ENCODE results near the gene MAGI1. TPM values are rescaled to one million over a fixed set of nuclear protein-coding genes. Genes with fewer than 3 reads are reported as not detected.

MAGI1 gene
- total and polyA plus RNA-seq, 12 donors: 5.7 to 58.2 (median 37.7) TPM

GRCh38 chr3:66018057-66019033, 20.4 kb downstream of the MAGI1 start:
- no peak overlapping the region for H3K27ac ChIP-seq
- 89% methylated on average over 8 of the region's 8 CpGs for WGBS, 2 donors
- no peaks in the 10 kb centered on the region for H3K36me3 ChIP-seq
- no peak for TF ChIP-seq CTCF (IDR thresholded peaks at IDR 0.05)
- peaks cover 6 to 89% (median 63%) of the 10 kb centered on the region in 9 donors for H3K4me1 ChIP-seq
- DNase-seq (no peak), ATAC-seq (no peak)
- intact Hi-C loops (cut with DNase I): no loop called here
- H3K27me3 ChIP-seq: no peaks in the 10 kb centered on the region
- no peak overlapping the region for H3K4me3 ChIP-seq
- H3K9me3 ChIP-seq: no peaks in the 10 kb centered on the region

DNA sequence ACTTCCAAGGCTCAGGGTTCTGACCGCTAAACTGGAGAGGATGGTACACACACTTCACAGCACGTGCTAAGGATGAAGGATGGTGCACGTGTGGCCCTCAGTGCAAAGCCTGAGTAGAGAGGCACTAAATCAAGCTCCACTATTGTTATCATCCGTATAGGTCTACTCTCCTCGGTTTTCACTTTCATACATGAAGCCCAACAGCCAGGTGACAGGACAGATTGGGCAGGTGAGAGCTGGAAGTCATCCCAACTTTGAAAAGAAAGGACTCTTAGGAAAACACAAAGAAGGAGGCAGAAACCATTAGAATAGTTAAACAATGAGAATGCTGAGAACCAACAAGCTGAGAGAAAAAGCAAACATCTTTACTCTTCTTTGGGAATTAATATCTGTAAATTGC, 21.1 kb downstream of the MAGI1 start:
- Histone ChIP-seq H3K27me3 (no peaks in the 10 kb centered on the region), H3K4me1 (peaks cover 6 to 89% (median 57%) of the 10 kb centered on the region in 9 donors), H3K4me3 (no peak overlapping the region), H3K9me3 (no peaks in the 10 kb centered on the region), H3K36me3 (no peaks in the 10 kb centered on the region), H3K27ac (no peak overlapping the region)
- DNase-seq: no peak
- intact Hi-C loops (cut with DNase I): no loop called here
- TF ChIP-seq CTCF (IDR thresholded peaks at IDR 0.05): no peak
- WGBS, 2 donors: 42 to 59% methylated on average over 5 of the region's 5 CpGs
- no peak for ATAC-seq

GRCh38 chr3:66017084-66017483, 21.6 kb downstream of the MAGI1 start:
- Histone ChIP-seq H3K9me3 (no peaks in the 10 kb centered on the region), H3K27me3 (no peaks in the 10 kb centered on the region), H3K36me3 (no peaks in the 10 kb centered on the region), H3K4me1 (peaks cover 6 to 90% (median 53%) of the 10 kb centered on the region in 9 donors), H3K4me3 (no peak overlapping the region), H3K27ac (no peak overlapping the region)
- DNase-seq (no peak), ATAC-seq (no peak)
- intact Hi-C loops (cut with DNase I): no loop called here
- TF ChIP-seq CTCF (IDR thresholded peaks at IDR 0.05): no peak
- 89 to 93% methylated on average over 16 of the region's 16 CpGs for WGBS, 2 donors

- Histone ChIP-seq H3K27ac (no peak overlapping the region), H3K36me3 (no peaks in the 10 kb centered on the region), H3K4me1 (peaks cover 8 to 90% (median 55%) of the 10 kb centered on the region in 9 donors), H3K4me3 (no peak overlapping the region), H3K27me3 (no peaks in the 10 kb centered on the region), H3K9me3 (no peaks in the 10 kb centered on the region)
- no peak for TF ChIP-seq CTCF (IDR thresholded peaks at IDR 0.05)
- WGBS, 2 donors: 74 to 81% methylated on average over 4 of the region's 4 CpGs
- DNase-seq (no peak), ATAC-seq (no peak)
- intact Hi-C loops (cut with DNase I): no loop called here
Observed at GRCh38 chr3:66015841-66016240, 22.9 kb downstream of the MAGI1 start.
